Stimulated activated CD4-positive, alpha-beta T cell treated with anti-CD3 and anti-CD28 coated beads, Interleukin-15, amount 100 ng/mL, for 24 hours (primary cell): ENCODE measurements around the gene KLHDC9.
A peak's percentile ranks its signal among the peaks of the same experiment; 100 is the strongest.

ENCODE experiments used
- DNase-seq: peaks from one replicate; pipeline ENCODE4 v3.0.0-alpha.2; 2020

Gene KLHDC9

DNA sequence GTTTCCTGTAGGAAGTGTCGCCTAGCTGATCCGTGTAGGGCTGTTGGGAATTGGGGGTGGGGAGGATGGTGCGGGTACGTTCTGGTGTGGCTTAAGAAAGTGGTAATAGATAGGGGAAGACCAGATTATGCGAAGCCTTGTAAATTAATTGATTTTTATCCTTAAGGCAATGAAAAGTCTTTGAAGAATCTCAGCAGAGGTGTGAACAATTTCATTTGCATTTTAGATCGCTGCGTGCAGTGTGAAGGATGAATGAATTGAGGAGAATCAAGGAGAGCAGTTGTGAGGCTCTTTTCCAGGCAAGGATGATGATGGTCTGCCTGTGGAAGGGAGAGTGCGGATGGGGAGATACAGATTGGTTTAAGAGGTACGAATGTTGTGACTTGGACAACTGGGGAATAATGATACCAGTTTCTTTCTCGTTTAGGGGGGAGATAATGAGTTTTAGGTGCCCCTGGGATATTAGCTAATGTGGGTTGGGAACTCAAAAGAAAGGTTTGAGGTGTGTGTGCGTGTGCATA is 35.1 kb downstream of the KLHDC9 start:
- DNase-seq = no peak

DNA sequence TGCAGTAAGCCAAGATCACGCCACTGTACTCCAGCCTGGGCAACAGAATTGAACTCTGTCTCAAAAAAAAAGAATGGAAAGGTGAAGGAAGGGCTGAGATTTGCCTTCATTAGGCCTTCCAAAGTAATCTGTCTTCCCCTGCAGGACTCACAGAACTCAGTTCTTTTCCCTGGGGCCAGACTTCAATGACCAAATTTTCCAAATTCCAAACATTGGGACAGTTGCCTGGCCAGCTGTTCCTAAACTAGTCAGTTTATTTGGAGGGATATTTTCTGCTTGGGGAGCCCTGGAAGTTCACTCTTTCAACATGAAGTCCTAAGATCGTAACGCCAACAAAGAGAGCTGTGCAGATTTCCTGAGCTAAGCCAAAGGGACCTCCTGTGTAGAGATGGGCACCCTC is 39.7 kb downstream of the KLHDC9 start:
- DNase-seq = no peak

DNA sequence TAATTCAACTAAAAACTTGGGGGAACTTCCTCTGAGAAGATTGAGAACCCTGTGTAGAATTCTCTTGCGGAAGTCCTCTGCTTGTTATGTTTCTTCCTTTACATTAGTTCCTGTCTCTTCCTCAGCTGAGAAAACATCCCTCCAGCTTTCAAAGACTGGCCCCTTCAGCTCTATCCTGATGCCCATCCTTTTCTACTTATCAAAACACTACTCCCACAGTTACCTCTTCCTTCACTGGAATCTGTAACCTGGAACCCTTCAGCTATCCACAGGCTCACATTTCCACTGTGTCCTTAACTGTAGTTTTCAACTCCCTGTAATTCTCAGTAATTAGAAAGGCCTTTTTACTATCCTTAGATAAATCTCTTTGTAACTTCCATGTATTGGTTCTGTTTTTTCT is 40.3 kb downstream of the KLHDC9 start:
- no peak for DNase-seq

DNA sequence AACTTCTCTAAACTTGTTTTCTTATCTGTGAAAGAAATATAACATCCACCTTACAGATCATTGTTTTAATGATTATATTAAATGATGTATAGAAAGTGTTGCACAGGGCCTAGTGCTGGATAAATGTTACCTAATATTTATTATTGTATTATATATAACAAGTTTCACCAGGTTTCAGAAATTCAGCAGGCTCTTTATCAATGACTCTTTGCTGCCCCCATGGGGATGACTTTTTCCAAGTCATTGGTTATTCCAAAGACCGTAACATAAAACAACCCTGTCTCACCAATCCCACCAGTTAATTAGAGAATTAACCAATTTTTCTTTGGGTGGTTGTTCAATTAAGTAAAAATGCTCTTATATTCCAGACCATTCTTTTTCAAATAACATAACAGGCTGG is 41.6 kb downstream of the KLHDC9 start:
- DNase-seq = peak; percentile 46

DNA sequence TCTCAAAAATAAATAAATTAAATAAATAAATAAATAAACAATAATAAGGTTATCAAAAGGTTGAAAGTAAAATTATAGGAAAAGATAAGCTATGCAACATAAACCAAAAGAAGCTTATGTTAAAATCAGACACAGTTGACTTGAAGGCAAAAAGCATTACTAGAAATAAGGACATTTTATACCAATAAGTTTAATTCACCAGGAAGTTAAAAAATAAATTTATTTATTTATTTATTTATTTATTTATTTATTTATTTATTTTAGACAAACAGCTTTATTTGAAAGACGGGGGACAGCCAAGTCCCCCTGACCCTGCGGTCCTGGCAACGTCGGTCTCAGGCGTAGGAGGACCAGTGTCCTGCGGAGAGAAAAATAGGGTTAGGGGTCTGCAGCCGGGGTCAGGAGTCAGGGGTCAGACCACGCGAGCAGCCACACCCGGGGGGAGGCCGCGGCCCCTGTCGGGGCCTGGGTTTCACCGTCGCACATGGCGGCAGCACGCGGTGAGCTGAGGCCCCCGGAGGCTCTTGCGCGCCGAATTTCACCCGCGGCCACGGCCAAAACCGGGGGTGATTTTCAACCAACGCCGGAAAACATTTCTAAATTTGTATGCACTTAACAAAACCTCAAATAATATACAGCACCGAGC is 42.7 kb downstream of the KLHDC9 start:
- DNase-seq = no peak

DNA sequence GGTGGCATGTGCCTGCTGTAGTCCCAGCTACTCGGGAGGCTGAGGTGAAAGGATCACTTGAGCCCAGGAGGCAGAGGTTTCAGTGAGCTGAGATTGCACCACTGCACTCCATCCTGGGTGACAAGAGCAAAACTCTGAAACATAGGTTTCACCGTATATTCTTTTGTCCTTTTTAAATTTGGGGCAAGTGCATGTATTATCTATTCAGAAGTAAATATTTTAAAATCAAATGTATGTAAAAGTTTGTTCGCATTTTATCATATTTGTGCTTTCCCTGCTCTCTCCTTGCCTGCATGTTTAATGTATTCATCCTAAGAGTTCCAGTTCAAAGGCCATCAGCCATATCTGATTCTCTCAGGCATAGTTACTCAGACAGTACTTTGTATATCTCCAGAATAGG is 47.7 kb downstream of the KLHDC9 start:
- DNase-seq = no peak
